K562 (cell line): ENCODE data around the gene ANKRD1. TPM values are rescaled to one million over a fixed set of nuclear protein-coding genes. Genes with fewer than 3 reads are reported as not detected.
"Not testable (repeated sequence)": the region's sequence is repeated elsewhere in the genome, so short reads cannot be mapped to it uniquely, and the experiment has no call there.

ENCODE experiments used
- ATAC-seq: fragments of 200-7000 bp; cut with Tn5 transposase; 3 replicates; pipeline ENCODE4 v1.9.1; 2020; ENCODE audit warnings: moderate library complexity
- BruUV-seq: library from RNA; stranded (reverse); fragments of 400-500 nt; replicated peaks from 2 replicates; lab custom pipeline; 2021; lab: Mats Ljungman, UMichigan
- CTCF ChIA-PET: fragments of 300-600 bp; formaldehyde crosslinking; extraction: SDS; loops from one replicate; lab custom pipeline; 2021; ENCODE audit warnings: low intra/inter-chr PET ratio; lab: Yijun Ruan, JAX
- POLR2A ChIA-PET: fragments of 300-600, 350-650 bp; sonication (Branson Sonifier 250); formaldehyde crosslinking; extraction: SDS; loops from one replicate; lab custom pipeline; 2021; ENCODE audit warnings: antibody characterized with exemption, inconsistent platforms; lab: Yijun Ruan, JAX
- DNase-seq, 4 experiments: peaks; one replicate each; pipeline versions ENCODE4 v3.0.0 to v3.0.0-alpha.2; 2011 to 2018; ENCODE audit warnings: low spot score in 3 of 4, mixed read lengths in 3 of 4; ENCODE audit errors: extremely low read depth in 1 of 4
- FAIRE-seq: peaks from 2 replicates; lab custom pipeline; 2011; peaks lifted over from hg19 to GRCh38; lab: Jason Lieb, UNC
- H2AFZ ChIP-seq: 2 replicates; pipeline ENCODE4 v1.6.0; 2011; ENCODE audit warnings: low read depth, low read length, control low read depth, inconsistent platforms
- H3K27ac ChIP-seq: fragments of 200-600 bp; 3 replicates; pipeline ENCODE4 v1.8.0; 2011; ENCODE audit warnings: low read depth, mild to moderate bottlenecking, control low read depth, inconsistent platforms, low read length, moderate library complexity, mixed read lengths; ENCODE audit errors: extremely low read depth
- H3K27me3 ChIP-seq, 2 experiments: fragments of 300-600 bp in 1 of 2; 2 replicates in 1 of 2; 3 replicates in 1 of 2; pipeline versions ENCODE4 v1.6.0 to v1.8.0; 2011; ENCODE audit warnings: inconsistent platforms in 2 of 2, low read length in 2 of 2, mild to moderate bottlenecking in 1 of 2, mixed read lengths in 1 of 2, moderate library complexity in 1 of 2; ENCODE audit not compliant: control insufficient read depth in 2 of 2, insufficient read depth in 2 of 2
- H3K36me3 ChIP-seq: fragments of 300-600 bp; 3 replicates; pipeline ENCODE4 v1.8.0; 2011; ENCODE audit warnings: mild to moderate bottlenecking, low read length, inconsistent platforms; ENCODE audit not compliant: control insufficient read depth, insufficient read depth
- H3K4me1 ChIP-seq, 2 experiments: fragments of 200-600 bp in 1 of 2; replicated peaks in 1 of 2; 2 replicates in 1 of 2; 3 replicates in 1 of 2; pipeline versions ENCODE4 v1.5.1 to v1.8.0; 2011; ENCODE audit warnings: inconsistent platforms in 2 of 2, low read length in 2 of 2, mild to moderate bottlenecking in 1 of 2, mixed read lengths in 1 of 2, moderate library complexity in 1 of 2; ENCODE audit not compliant: control insufficient read depth in 2 of 2, insufficient read depth in 2 of 2
- H3K4me2 ChIP-seq: 2 replicates; pipeline ENCODE4 v1.6.1; 2011; ENCODE audit warnings: low read length, control low read depth, inconsistent platforms, mixed read lengths; ENCODE audit not compliant: insufficient read depth
- H3K4me3 ChIP-seq: fragments of 200-600 bp; sonication (generic), shearing (Covaris generic); 2 replicates; pipeline ENCODE4 v1.5.1; 2016; ENCODE audit warnings: control low read depth, inconsistent platforms
- H3K79me2 ChIP-seq: fragments of 200-600 bp; 3 replicates; pipeline ENCODE4 v1.8.0; 2011; ENCODE audit warnings: low read length, inconsistent platforms; ENCODE audit not compliant: control insufficient read depth, insufficient read depth
- H3K9ac ChIP-seq, 2 experiments: 2 replicates each; pipeline versions ENCODE4 v1.6.0 to v1.6.1; 2011; ENCODE audit warnings: low read depth in 2 of 2, low read length in 2 of 2, control low read depth in 1 of 2, inconsistent platforms in 1 of 2, mild to moderate bottlenecking in 1 of 2, mixed read lengths in 1 of 2; ENCODE audit not compliant: insufficient read depth in 1 of 2
- H3K9me1 ChIP-seq: one replicate; pipeline ENCODE4 v1.6.0; 2011; ENCODE audit warnings: inconsistent platforms, mild to moderate bottlenecking, low read length, moderate library complexity; ENCODE audit not compliant: control insufficient read depth, insufficient read depth
- H3K9me3 ChIP-seq: replicated peaks from 2 replicates; pipeline ENCODE4 v1.5.1; 2011; ENCODE audit warnings: low read depth, low read length, inconsistent platforms; ENCODE audit not compliant: control insufficient read depth, insufficient read depth
- H4K20me1 ChIP-seq: replicated peaks from 2 replicates; pipeline ENCODE4 v1.6.1; 2011; ENCODE audit warnings: low read length, inconsistent platforms, mixed read lengths; ENCODE audit not compliant: control insufficient read depth, insufficient read depth
- HIVEP1 ChIP-seq: fragments of 250-450 bp; sonication (Bioruptor Pico); IDR thresholded peaks from 2 replicates; pipeline ENCODE4 v1.4.0; 2020; ENCODE audit warnings: mild to moderate bottlenecking
- HMGXB4 ChIP-seq: sonication (generic); formaldehyde crosslinking; IDR thresholded peaks from 2 replicates; pipeline ENCODE4 v1.8.1; 2023; ENCODE audit warnings: mild to moderate bottlenecking, missing genetic modification reagents
- NFXL1 ChIP-seq: fragments of 450-650 bp; formaldehyde crosslinking; IDR thresholded peaks from 2 replicates; pipeline ENCODE4 v1.4.0; 2021; ENCODE audit warnings: mild to moderate bottlenecking
- ZHX1 ChIP-seq: fragments of 150-350 bp; conservative IDR thresholded peaks from 2 replicates; pipeline ENCODE4 v1.6.1; 2014; ENCODE audit warnings: low read length
- ZNF23 ChIP-seq: fragments of 250-450 bp; sonication (Bioruptor Pico); IDR thresholded peaks from 2 replicates; pipeline ENCODE4 v1.4.0; 2020; ENCODE audit warnings: mild to moderate bottlenecking
- ZSCAN32 ChIP-seq: fragments of 450-650 bp; formaldehyde crosslinking; IDR thresholded peaks from 2 replicates; pipeline ENCODE4 v1.4.0; 2020; ENCODE audit warnings: mild to moderate bottlenecking, moderate library complexity
- ZZZ3 ChIP-seq: fragments of 450-650 bp; IDR thresholded peaks from 2 replicates; pipeline ENCODE4 v1.6.1; 2016; ENCODE audit warnings: antibody characterized with exemption, mild to moderate bottlenecking, moderate library complexity
- WGBS: fragments of 100-300 bp; shearing (Covaris generic); methylation state at CpG from one replicate; pipeline ENCODE4 v1.1.6; 2016; ENCODE audit warnings: low coverage, mixed read lengths; ENCODE audit not compliant: insufficient coverage; ENCODE audit errors: missing lambda C conversion rate; 5-methylcytosine and 5-hydroxymethylcytosine counted together
- in situ Hi-C: fragments of 300-500 bp; cut with MboI; formaldehyde crosslinking; loops from 4 replicates; pipeline ENCODE4 v1.15.0; 2018; ENCODE audit warnings: inconsistent platforms, mixed read lengths
- intact Hi-C: fragments of 100-400 bp; cut with micrococcal nuclease; formaldehyde crosslinking; loops from 2 replicates; pipeline ENCODE4 v1.14.2; 2022
- polyA plus RNA-seq, 8 experiments: library from polyadenylated mRNA; depleted of rRNA in 4 of 8; stranded (reverse) in 5 of 8; unstranded in 3 of 8; fragments of >200 nt; fragmentation: Nextera tagmentation in 2 of 8; fragmentation: Illumina TruSeq in 1 of 8; extraction: Ambion mirVana in 2 of 8; extraction: Trizol in 1 of 8; gene quantifications; 2 replicates each; pipeline versions ENCODE4 v1.2.1 to v1.2.3, GENCODE V29; 2011 to 2014; ENCODE audit warnings: inconsistent platforms in 1 of 8, missing spikeins in 1 of 8
- total RNA-seq, 7 experiments: library from RNA; depleted of rRNA in 6 of 7; stranded (reverse); fragments of >200 nt in 6 of 7; fragmentation: Illumina TruSeq in 2 of 7; extraction: Trizol in 2 of 7; gene quantifications; 2 replicates each; pipeline versions ENCODE4 v1.2.1 to v1.2.3, GENCODE V29; 2011 to 2021; ENCODE audit warnings: low replicate concordance in 1 of 7

Gene ANKRD1
- total and polyA plus RNA-seq, 9 of the 15 experiments (the other 6 are each of a cell fraction or from before 2014, with no cell fraction given) = not detected

GRCh38 chr10:90905925-90906324, 15.0 kb downstream of the ANKRD1 start:
- TF ChIP-seq ZNF23 (CRISPR knock-in tag) (no peak), ZZZ3 (no peak), ZSCAN32 (CRISPR knock-in tag) (no peak), ZHX1 (no peak), HIVEP1 (no peak), NFXL1 (CRISPR knock-in tag) (no peak), HMGXB4 (no peak)
- no peak overlapping the region for H3K4me3 ChIP-seq
- no peak overlapping the region for H3K4me2 ChIP-seq
- no peak overlapping the region for H3K27ac ChIP-seq
- BruUV-seq = no TSS peak
- intact Hi-C loops = no loop called here
- DNase-seq = no peak
- no peaks in the 10 kb centered on the region for H3K27me3 ChIP-seq
- no peak for ATAC-seq
- H3K9ac ChIP-seq = no peak overlapping the region
- no peaks in the 10 kb centered on the region for H3K79me2 ChIP-seq
- H3K4me1 ChIP-seq = no peaks in the 10 kb centered on the region
- ChIA-PET CTCF (no interaction called here), POLR2A (no interaction called here)
- no peaks in the 10 kb centered on the region for H3K9me1 ChIP-seq
- in situ Hi-C loops = loop anchor here (25.0 kb wide), 1 partner anchor 1006 kb away; the partner anchor contains the start of genes BTAF1 and FGFBP3
- no peaks in the 10 kb centered on the region for H4K20me1 ChIP-seq
- WGBS = 78% methylated on average over 1 of the region's 1 CpG
- H2AFZ ChIP-seq = no peak overlapping the region
- no peaks in the 10 kb centered on the region for H3K9me3 ChIP-seq
- peaks cover 18% of the 10 kb centered on the region; the same call in 1 of the 3 replicates for H3K36me3 ChIP-seq
- FAIRE-seq = no peak

GRCh38 chr10:90896916-90897315, 24.0 kb downstream of the ANKRD1 start:
- CTCF ChIA-PET, DNase-seq, in situ Hi-C loops: not testable (repeated sequence)

More at GRCh38 chr10:90896916-90897315, 24.0 kb downstream of the ANKRD1 start:
- H3K9me1 ChIP-seq, H3K27me3 ChIP-seq, intact Hi-C loops, H3K27ac ChIP-seq, H3K9ac ChIP-seq, H4K20me1 ChIP-seq, H3K79me2 ChIP-seq, H3K9me3 ChIP-seq, FAIRE-seq, H3K4me1 ChIP-seq, H3K4me2 ChIP-seq, BruUV-seq, H2AFZ ChIP-seq, ATAC-seq, H3K4me3 ChIP-seq: not testable (repeated sequence)
- peaks cover 67% of the 10 kb centered on the region; the same call in 2 of the 3 replicates for H3K36me3 ChIP-seq
- POLR2A ChIA-PET = interaction anchor here (2.2 kb wide), 1 partner anchor 12 kb away, joined by 4 read pairs; no protein-coding TSS in a partner anchor
- 94% methylated on average over 2 of the region's 2 CpGs for whole genome bisulfite sequencing
